Upper lobe of right lung (tissue), 1 donor: ENCODE data around the gene RNF215. TPM values are rescaled to one million over a fixed set of nuclear protein-coding genes. Genes with fewer than 3 reads are reported as not detected.

Source experiments
- ATAC-seq: fragments of 200-7000 bp; cut with Tn5 transposase; one replicate; pipeline ENCODE4 v1.9.1; 2020; ENCODE audit warnings: mild to moderate bottlenecking, moderate library complexity
- DNase-seq: peaks from one replicate; pipeline ENCODE4 v3.0.0-alpha.2; 2020
- H3K27ac ChIP-seq: fragments of 200-600 bp; one replicate; pipeline ENCODE4 v1.8.0; 2022
- H3K27me3 ChIP-seq: fragments of 200-600 bp; one replicate; pipeline ENCODE4 v1.8.0; 2022; ENCODE audit warnings: mild to moderate bottlenecking
- H3K36me3 ChIP-seq: fragments of 200-600 bp; one replicate; pipeline ENCODE4 v1.8.0; 2022
- H3K4me1 ChIP-seq: fragments of 200-600 bp; one replicate; pipeline ENCODE4 v1.8.0; 2022
- H3K4me3 ChIP-seq: fragments of 200-600 bp; one replicate; pipeline ENCODE4 v1.8.0; 2022; ENCODE audit warnings: mild to moderate bottlenecking
- H3K9me3 ChIP-seq: fragments of 200-600 bp; one replicate; pipeline ENCODE4 v1.8.0; 2022
- CTCF ChIP-seq: fragments of 200-600 bp; IDR thresholded peaks from one replicate; pipeline ENCODE4 v1.8.0; 2022; ENCODE audit warnings: antibody characterized with exemption
- intact Hi-C: fragments of 100-400 bp; cut with DNase I; formaldehyde crosslinking; loops from one replicate; pipeline ENCODE4 v1.11.0; 2022
- total RNA-seq: library from RNA; stranded (reverse); fragmentation: NEBNext Ultra II Directional; extraction: Animal tissue kit (Norgen Biotek cat#: 25700); gene quantifications from one replicate; pipeline ENCODE4 v1.2.1, GENCODE V29; 2021
- donor health status: DM: no; HTN: yes; CAD: no; lungs with severe emphysema.

The RNF215 gene
- total RNA-seq, 1 donor from 2014 or later = 16.5 TPM

GRCh38 chr22:30357650-30358215 lies 29.5 kb downstream of the RNF215 start:
- H3K27me3 ChIP-seq = no peaks in the 10 kb centered on the region
- H3K27ac ChIP-seq = no peak overlapping the region
- peaks cover 30% of the 10 kb centered on the region for H3K4me1 ChIP-seq
- DNase-seq (no peak), ATAC-seq (no peak)
- H3K9me3 ChIP-seq = no peaks in the 10 kb centered on the region
- peak overlapping the region; percentile 99 for H3K4me3 ChIP-seq
- no peak for TF ChIP-seq CTCF
- peaks cover 4% of the 10 kb centered on the region for H3K36me3 ChIP-seq
- intact Hi-C loops = no loop called here

GRCh38 chr22:30357236-30357570 lies 30.0 kb downstream of the RNF215 start:
- peaks cover 9% of the 10 kb centered on the region for H3K36me3 ChIP-seq
- no peak for ATAC-seq
- peak overlapping the region; percentile 99 for H3K4me3 ChIP-seq
- no peaks in the 10 kb centered on the region for H3K27me3 ChIP-seq
- intact Hi-C loops = no loop called here
- peaks cover 32% of the 10 kb centered on the region for H3K4me1 ChIP-seq
- TF ChIP-seq CTCF = no peak
- no peaks in the 10 kb centered on the region for H3K9me3 ChIP-seq
- DNase-seq = no peak
- H3K27ac ChIP-seq = peak overlapping the region; percentile 100

- H3K9me3 ChIP-seq = no peaks in the 10 kb centered on the region
- TF ChIP-seq CTCF = no peak
- peak within 1 kb of the TSS; percentile 100 for H3K27ac ChIP-seq
- peaks cover 32% of the 10 kb centered on the region for H3K4me1 ChIP-seq
- intact Hi-C loops = no loop called here
- no peaks in the 10 kb centered on the region for H3K27me3 ChIP-seq
- DNase-seq (peak; percentile 96), ATAC-seq (peak; percentile 98)
- peaks cover 15% of the 10 kb centered on the region for H3K36me3 ChIP-seq
- peak within 1 kb of the TSS; percentile 99 for H3K4me3 ChIP-seq
These were observed 30.6 kb downstream of the RNF215 start, which contains the start of the genes CCDC157 and SF3A1 for GRCh38 chr22:30356449-30357235. Gene CCDC157 (plus strand): TSS chr22:30357007. CDS start chr22:30366001, 8,994 bp downstream. Gene SF3A1 (minus strand): TSS chr22:30356894. CDS start chr22:30356792, 102 bp downstream.

- TF ChIP-seq CTCF = no peak
- Histone ChIP-seq H3K27ac (no peak overlapping the region), H3K9me3 (no peaks in the 10 kb centered on the region), H3K27me3 (no peaks in the 10 kb centered on the region), H3K4me1 (peaks cover 35% of the 10 kb centered on the region), H3K36me3 (peaks cover 35% of the 10 kb centered on the region), H3K4me3 (peak overlapping the region; percentile 99)
- DNase-seq (no peak), ATAC-seq (no peak)
- intact Hi-C loops = no loop called here
These were observed 32.6 kb downstream of the RNF215 start for GRCh38 chr22:30354644-30355043.

GRCh38 chr22:30351226-30351625 lies 36.0 kb downstream of the RNF215 start:
- H3K4me3 ChIP-seq = no peak overlapping the region
- DNase-seq (no peak), ATAC-seq (no peak)
- H3K27ac ChIP-seq = peak overlapping the region; percentile 3
- H3K9me3 ChIP-seq = no peaks in the 10 kb centered on the region
- peaks cover 69% of the 10 kb centered on the region for H3K36me3 ChIP-seq
- TF ChIP-seq CTCF = no peak
- H3K27me3 ChIP-seq = no peaks in the 10 kb centered on the region
- intact Hi-C loops = no loop called here
- H3K4me1 ChIP-seq = peaks cover 47% of the 10 kb centered on the region
